HG03196 (cell line): ENCODE results near the gene RSPH3.
"Not testable (repeated sequence)": the region's sequence is repeated elsewhere in the genome, so short reads cannot be mapped to it uniquely, and the experiment has no call there.

ENCODE experiments used
- ATAC-seq: cut with Tn5 transposase; IDR thresholded peaks from one replicate; pipeline ENCODE4 v1.9.1; 2021; ENCODE audit not compliant: unreplicated experiment

Gene RSPH3

DNA sequence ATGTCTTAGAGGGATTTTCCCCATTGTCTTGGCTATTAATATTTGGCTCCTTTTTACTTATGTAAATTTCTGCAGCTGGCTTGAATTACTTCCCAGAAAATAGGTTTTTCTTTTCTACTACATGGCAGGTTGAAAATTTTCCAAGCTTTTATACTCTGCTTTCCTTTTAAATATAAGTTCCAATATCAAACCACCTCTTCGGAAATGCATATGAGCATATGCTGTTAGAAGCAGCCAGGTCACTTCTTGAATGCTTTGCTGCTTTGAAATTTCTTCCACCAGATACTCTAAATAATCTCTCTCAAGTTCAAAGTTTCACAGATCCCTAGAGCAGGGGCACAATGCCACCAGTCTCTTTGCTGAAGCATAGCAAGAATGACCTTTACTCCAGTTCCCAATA, 25.2 kb upstream of the RSPH3 start:
- ATAC-seq, result not testable (repeated sequence)

GRCh38 chr6:159023893-159024292, 23.9 kb upstream of the RSPH3 start:
- no peak for ATAC-seq

DNA sequence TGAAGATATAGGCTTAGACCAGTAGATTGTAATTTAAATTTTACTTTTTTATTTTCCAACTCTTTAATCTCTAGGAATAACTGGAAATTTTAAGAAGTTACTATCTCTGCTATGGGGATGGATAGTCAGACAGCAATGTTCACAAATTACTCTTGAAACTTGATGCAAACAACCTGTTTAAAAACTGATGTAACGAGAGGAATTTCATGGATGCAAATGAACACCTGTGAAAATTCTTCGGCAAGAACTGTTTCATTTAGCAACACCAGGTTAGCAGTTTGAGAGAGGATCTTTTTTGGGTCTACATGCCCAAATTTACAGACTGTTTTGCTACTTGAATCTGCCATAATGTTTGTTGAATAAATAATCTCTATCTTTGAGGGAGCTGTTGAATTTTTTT, 20.0 kb upstream of the RSPH3 start:
- no peak for ATAC-seq

- ATAC-seq, result no peak
These were observed 18.0 kb upstream of the RSPH3 start for GRCh38 chr6:159017757-159018559.

DNA sequence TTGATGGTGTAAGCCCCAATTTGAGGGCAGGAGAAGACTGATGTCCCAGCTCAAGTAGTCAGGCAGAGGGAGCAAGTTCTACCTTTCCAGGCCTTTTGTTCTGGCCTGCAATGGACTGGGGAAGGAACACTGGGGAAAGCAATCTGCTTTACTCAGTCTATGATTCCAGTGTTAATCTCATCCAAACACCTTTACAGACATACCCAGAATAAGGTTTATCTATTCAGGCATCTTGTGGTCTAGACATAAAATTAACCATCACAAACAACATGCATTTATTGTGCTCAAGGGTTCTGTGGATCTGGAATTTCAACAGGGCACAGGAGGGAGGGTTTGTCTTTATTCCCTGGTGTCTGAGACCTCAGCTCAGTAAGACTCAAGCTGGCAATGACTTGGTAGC, 14.4 kb upstream of the RSPH3 start:
- no peak for ATAC-seq

GRCh38 chr6:159013229-159013628, 13.2 kb upstream of the RSPH3 start:
- no peak for ATAC-seq

DNA sequence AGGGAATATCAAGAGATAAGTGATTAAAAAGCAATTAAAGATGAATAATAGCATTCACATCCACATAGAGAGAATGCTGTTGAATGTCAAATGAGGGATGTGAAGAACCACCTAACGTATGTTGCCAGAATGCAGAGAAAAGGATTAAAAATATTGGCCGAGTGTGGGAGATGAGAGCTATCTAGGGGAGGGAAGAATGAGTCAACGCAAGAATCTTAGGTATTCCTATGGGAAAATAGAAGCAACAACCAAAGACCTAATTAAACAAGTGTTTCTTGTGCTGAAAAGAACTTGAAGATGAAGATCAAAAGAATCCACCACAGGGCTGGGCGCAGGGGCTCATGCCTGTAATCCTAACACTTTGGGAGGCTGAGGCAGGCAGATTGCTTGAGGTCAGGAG, 12.2 kb upstream of the RSPH3 start:
- ATAC-seq, result no peak

DNA sequence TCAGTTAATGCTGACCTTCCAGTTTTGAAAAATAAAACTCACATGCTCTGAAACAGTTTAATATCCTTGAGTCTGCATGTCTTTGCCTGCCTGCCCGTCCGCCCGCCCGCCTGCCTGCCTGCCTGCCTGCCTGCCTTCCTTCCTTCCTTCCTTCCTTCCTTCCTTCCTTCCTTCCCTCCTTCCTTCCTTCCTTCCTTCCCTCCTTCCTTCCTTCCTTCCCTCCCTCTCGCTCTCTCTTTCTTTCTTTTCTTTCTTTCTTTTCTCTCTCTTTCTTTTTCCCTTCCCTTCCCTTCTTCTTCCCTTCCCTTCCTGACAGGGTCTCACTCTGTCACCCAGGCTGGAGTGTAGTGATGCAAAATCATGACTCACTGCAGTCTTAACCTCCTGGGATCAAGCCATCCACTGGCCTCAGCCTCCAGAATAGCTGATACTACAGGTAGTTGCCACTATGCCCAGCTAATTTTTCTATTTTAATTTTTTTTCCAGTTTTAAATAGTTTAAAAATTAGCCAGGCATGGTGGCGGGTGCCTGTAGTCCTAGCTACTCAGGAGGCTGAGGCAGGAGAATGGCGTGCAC, 10.1 kb upstream of the RSPH3 start:
- not testable (repeated sequence) for ATAC-seq

DNA sequence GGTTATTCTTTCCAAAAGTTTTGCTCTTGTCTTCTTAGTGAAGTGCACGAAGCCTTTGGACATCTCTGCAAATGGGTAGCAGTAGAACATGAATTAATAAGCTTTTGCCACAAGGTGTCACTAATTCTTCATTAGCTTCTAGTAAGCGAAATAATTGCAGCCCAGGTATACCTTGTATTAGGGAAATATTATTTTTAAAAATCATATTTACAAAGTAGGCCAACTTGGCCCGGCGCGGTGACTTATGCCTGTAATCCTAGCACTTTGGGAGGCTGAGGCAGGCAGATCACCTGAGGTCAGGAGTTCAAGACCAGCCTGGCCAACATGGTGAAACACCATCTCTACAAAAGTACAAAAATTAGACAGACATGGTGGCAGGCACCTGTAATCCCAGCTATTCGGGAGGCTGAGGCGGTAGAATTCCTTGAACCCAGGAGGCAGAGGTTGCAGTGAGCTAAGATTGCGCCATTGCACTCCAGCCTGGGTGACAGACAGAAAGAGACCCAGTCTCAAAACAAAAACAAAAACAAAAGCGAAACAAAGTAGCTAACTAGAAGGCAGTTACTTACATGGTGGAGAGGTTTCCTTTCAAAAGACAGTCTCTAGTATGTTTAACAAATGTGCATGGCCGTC, 8.8 kb upstream of the RSPH3 start:
- peak; percentile 49 for ATAC-seq

GRCh38 chr6:159007510-159007909, 7.5 kb upstream of the RSPH3 start:
- ATAC-seq, result no peak

GRCh38 chr6:159005436-159005835, 5.4 kb upstream of the RSPH3 start:
- no peak for ATAC-seq

- ATAC-seq, result no peak
These were observed 4.6 kb upstream of the RSPH3 start for GRCh38 chr6:159004592-159004991.

DNA sequence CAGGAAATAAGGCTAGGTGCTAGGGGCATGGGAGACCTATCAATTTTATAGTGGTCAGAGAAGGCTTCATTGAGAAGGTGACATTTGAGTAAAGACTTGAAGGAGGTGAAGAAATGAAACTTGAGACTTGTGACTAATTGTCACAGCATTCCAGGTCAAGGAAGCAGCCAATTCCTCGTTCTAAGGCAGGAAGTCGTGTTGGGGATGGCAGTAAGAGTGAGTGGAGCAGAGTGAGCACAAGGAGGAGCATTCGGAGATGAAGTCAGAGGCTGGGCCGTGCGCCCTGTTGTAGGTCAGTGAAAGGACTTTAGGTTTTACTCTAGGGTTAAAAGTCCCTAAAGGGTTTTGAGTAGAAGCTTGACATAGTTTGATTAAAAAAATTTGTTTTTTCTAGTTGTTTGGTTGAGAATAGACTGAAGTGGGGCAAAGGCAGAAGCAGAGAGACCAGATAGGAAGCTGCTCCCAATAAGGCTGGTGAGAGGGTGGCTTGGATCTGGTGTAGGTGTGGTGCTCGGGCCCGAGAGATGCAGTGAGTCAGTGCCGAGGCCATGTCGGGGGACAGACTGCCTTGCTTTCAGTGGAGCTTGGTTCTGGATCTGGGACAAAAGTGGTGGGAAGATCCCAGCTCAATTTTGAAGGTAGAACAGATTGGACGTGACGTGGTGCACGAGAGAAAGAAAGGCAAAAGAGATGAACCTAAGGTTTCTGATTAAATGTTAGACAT, 2.6 kb upstream of the RSPH3 start:
- no peak for ATAC-seq

DNA sequence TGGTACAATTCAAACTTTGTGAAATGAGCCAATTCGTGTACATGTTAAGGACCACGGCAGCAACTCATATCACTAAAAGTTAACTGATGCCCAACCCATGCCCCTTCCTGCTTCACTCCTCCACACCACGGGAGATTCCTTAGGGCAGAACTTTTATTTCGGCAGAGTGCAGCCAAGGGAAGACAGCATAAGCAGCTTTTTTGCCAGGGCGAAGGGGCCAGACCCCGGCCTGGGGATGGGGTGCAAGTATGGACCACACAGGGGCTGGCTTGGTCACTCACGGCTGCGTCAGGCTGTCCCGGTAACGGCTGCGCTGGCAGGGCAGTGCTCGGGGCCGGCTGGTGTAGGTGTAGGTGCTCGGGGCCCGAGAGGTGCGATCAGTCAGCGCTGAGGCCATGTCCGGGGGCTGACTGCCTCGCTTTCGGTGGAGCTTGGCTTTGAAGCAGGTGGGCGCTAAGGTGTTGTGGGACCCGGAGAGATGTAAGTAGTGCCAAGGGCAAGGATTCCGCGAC, 792 bp downstream of the RSPH3 start:
- peak; percentile 28 for ATAC-seq

DNA sequence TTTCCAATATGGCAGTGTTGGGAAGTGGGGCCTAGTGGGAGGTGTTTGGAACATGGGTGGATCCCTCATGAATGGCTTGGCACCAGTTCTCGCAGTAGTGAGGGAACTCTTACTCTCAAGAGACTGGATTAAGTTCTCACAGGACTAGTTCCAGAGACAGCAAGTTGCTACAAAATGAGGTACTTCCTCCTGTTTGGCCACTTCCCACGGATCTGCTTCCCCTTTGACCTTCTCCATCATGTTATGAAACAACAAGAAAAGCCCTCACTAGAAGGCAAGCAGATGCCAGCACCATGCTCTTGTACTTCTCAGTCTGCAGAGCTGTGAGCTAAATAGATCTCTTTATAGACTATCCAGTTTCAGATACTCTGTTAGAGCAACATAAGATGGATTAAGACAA, 3.1 kb downstream of the RSPH3 start:
- no peak for ATAC-seq

- ATAC-seq, result no peak
These were observed 6.4 kb downstream of the RSPH3 start for GRCh38 chr6:158993639-158994038.

DNA sequence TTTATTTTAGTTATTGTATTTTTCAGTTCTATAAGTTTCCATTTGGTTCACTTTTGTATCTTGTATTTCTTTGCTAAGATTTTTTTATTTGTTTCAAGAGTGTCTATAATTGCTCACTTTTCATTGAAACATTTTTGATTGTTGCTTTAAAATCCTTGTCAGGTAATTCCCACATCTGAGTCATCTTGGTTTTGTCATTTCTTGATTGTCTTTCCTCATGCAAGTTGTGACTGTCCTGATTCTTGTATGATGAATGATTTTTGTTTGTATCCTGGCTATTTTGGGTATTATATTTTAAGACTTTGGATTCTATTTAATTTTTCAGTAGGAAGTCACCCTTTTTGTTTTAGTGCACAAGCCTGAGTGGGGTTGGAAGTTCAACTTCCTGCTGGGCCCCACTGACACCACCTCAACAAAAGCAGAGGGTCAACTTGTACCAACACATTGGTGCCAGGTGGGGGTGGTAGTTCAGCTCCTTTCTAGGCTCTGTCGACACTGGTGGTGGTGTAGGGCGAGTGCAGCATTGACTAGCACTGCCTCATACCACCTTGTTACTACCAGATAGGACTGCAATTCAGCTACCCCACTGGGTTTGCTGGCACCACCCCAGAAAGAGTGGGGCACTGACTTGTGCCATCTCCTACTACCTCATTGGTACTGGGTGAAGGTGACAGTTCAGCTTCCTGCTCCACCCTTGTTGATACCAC, 8.8 kb downstream of the RSPH3 start:
- no peak for ATAC-seq

- not testable (repeated sequence) for ATAC-seq
These were observed 10.3 kb downstream of the RSPH3 start for GRCh38 chr6:158989711-158990110.

DNA sequence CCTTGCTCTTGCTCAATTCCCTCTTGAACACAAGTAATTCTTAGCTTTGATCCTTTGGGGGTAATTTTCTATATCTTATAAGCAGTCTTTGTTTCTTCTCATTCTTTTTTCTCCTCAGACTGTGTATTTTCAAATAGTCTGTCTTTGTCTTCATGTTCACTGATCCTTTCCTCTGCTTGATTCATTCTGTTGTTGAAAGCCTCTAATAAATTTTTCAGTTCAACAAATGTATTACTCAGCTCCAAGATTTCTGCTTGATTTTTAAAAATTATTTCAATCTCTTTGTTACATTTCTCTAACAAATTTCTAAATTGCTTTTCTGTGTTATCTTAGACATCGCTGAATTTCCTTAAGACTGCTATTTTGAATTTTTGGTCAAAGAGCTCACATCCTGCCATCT, 11.5 kb downstream of the RSPH3 start:
- no peak for ATAC-seq

DNA sequence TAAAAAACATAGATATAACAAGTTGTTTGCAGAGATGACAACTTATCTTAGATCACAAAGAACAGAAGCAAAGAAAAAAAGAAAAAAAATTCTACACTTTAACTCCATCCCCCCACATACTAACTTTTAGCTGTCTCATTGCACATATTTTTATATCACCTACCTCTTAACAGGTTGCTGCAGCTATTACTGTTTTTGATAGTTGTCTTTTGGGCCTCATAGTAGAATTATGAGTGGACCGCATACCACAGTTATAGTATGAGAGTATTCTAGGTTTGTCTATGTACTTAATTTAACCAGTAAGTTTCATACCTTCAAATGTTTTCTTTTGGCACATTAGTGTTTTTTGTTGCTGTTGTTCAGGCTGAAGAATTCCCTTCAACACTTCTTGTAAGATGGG, 12.3 kb downstream of the RSPH3 start:
- no peak for ATAC-seq

GRCh38 chr6:158978757-158979156, 21.2 kb downstream of the RSPH3 start:
- ATAC-seq, result no peak
